Endothelial cell of umbilical vein (primary cell): ENCODE results near the gene CNTNAP2. TPM values are rescaled to one million over a fixed set of nuclear protein-coding genes. Genes with fewer than 3 reads are reported as not detected.

ENCODE experiments used
- BruUV-seq: library from RNA; stranded (reverse); fragments of 400-500 nt; replicated peaks from 2 replicates; lab custom pipeline; 2021; lab: Mats Ljungman, UMichigan
- CTCF ChIA-PET: fragments of 300-600, 350-600 bp; sonication (Branson Sonifier 250); formaldehyde crosslinking; loops from one replicate; lab custom pipeline; 2021; ENCODE audit warnings: antibody characterized with exemption, inconsistent platforms; lab: Charles Lee
- POLR2A ChIA-PET: fragments of 300-600, 350-600 bp; sonication (Branson Sonifier 250); formaldehyde crosslinking; loops from one replicate; lab custom pipeline; 2021; ENCODE audit warnings: antibody characterized with exemption, inconsistent platforms; lab: Charles Lee
- DNase-seq: peaks from one replicate; pipeline ENCODE4 v3.0.0-alpha.2; 2011; ENCODE audit warnings: low read depth, low spot score
- FAIRE-seq: peaks from 2 replicates; lab custom pipeline; 2011; peaks lifted over from hg19 to GRCh38; lab: Jason Lieb, UNC
- H2AFZ ChIP-seq: 2 replicates; pipeline ENCODE4 v1.6.0; 2012; ENCODE audit warnings: low read depth, low read length, control low read depth, inconsistent platforms
- H3K27ac ChIP-seq: 2 replicates; pipeline ENCODE4 v1.5.1; 2011; ENCODE audit warnings: low read depth, mild to moderate bottlenecking, control low read depth, low read length, moderate library complexity; ENCODE audit not compliant: insufficient read depth
- H3K27me3 ChIP-seq, 2 experiments: 2 replicates each; pipeline versions ENCODE4 v1.6.0 to v1.6.1; 2011; ENCODE audit warnings: low read length in 2 of 2, mixed read lengths in 1 of 2; ENCODE audit not compliant: control insufficient read depth in 2 of 2, insufficient read depth in 2 of 2
- H3K36me3 ChIP-seq, 2 experiments: 2 replicates in 1 of 2; 3 replicates in 1 of 2; pipeline ENCODE4 v1.5.1; 2011; ENCODE audit warnings: low read length in 2 of 2, mild to moderate bottlenecking in 1 of 2, moderate library complexity in 1 of 2; ENCODE audit not compliant: control insufficient read depth in 2 of 2, insufficient read depth in 2 of 2; ENCODE audit errors: extremely low read depth in 1 of 2
- H3K4me1 ChIP-seq: 3 replicates; pipeline ENCODE4 v1.5.1; 2011; ENCODE audit warnings: mild to moderate bottlenecking, low read length; ENCODE audit not compliant: control insufficient read depth, insufficient read depth; ENCODE audit errors: extremely low read depth
- H3K4me2 ChIP-seq: 2 replicates; pipeline ENCODE4 v1.6.1; 2011; ENCODE audit warnings: low read length, control low read depth, mixed read lengths; ENCODE audit not compliant: insufficient read depth
- H3K4me3 ChIP-seq, 3 experiments: fragments of 200-600 bp in 1 of 3; sonication (generic), shearing (Covaris generic) in 1 of 3; replicated peaks in 1 of 3; 2 replicates each; pipeline ENCODE4 v1.5.1; 2011 to 2016; ENCODE audit warnings: control low read depth in 3 of 3, low read length in 3 of 3, mild to moderate bottlenecking in 2 of 3, inconsistent platforms in 1 of 3, low read depth in 1 of 3, moderate library complexity in 1 of 3; ENCODE audit not compliant: insufficient read depth in 1 of 3
- H3K79me2 ChIP-seq: 2 replicates; pipeline ENCODE4 v1.6.0; 2012; ENCODE audit warnings: low read length, inconsistent platforms; ENCODE audit not compliant: control insufficient read depth, insufficient read depth
- H3K9ac ChIP-seq: replicated peaks from 2 replicates; pipeline ENCODE3; 2011; ENCODE audit warnings: low read length, control low read depth; ENCODE audit not compliant: insufficient read depth; ENCODE audit errors: extremely low read depth
- H3K9me1 ChIP-seq: replicated peaks from 3 replicates; pipeline ENCODE4 v1.6.0; 2011; ENCODE audit warnings: mild to moderate bottlenecking, low read length; ENCODE audit not compliant: control insufficient read depth, insufficient read depth; ENCODE audit errors: extremely low read depth
- H3K9me3 ChIP-seq: replicated peaks from 2 replicates; pipeline ENCODE4 v1.5.1; 2012; ENCODE audit warnings: low read length, inconsistent platforms; ENCODE audit not compliant: control insufficient read depth, insufficient read depth
- H4K20me1 ChIP-seq: replicated peaks from 2 replicates; pipeline ENCODE3; 2011; ENCODE audit warnings: mild to moderate bottlenecking, low read length; ENCODE audit not compliant: control insufficient read depth, insufficient read depth; ENCODE audit errors: extremely low read depth
- EZH2 ChIP-seq: IDR thresholded peaks from 2 replicates; pipeline ENCODE4 v1.6.1; 2012; ENCODE audit warnings: borderline replicate concordance, low read depth, mild to moderate bottlenecking, moderate library complexity, low read length, inconsistent platforms; ENCODE audit not compliant: severe bottlenecking
- FOS ChIP-seq: IDR thresholded peaks from 2 replicates; pipeline ENCODE4 v1.6.1; 2011; ENCODE audit warnings: mild to moderate bottlenecking, low read length, moderate library complexity, borderline replicate concordance; ENCODE audit not compliant: insufficient read depth
- GATA2 ChIP-seq: IDR thresholded peaks from 2 replicates; pipeline ENCODE4 v1.7.0; 2011; ENCODE audit warnings: low read depth, mild to moderate bottlenecking, moderate library complexity, mixed read lengths, low read length; ENCODE audit not compliant: insufficient read length, insufficient read depth
- JUN ChIP-seq: IDR thresholded peaks from 2 replicates; pipeline ENCODE4 v1.6.1; 2011; ENCODE audit warnings: borderline replicate concordance, low read depth; ENCODE audit not compliant: insufficient read length, insufficient read depth
- MAX ChIP-seq: IDR thresholded peaks from 2 replicates; pipeline ENCODE4 v1.6.1; 2011; ENCODE audit not compliant: insufficient read depth, insufficient read length
- MYC ChIP-seq: IDR thresholded peaks from one replicate; pipeline ENCODE4 v1.6.1; 2011; ENCODE audit warnings: mild to moderate bottlenecking, low read depth, low read length
- POLR2A ChIP-seq: IDR thresholded peaks from 2 replicates; pipeline ENCODE4 v1.6.1; 2012; ENCODE audit warnings: low read depth, mild to moderate bottlenecking, control low read depth, low read length
- POLR2AphosphoS5 ChIP-seq: IDR thresholded peaks from 2 replicates; pipeline ENCODE4 v1.6.1; 2012; ENCODE audit warnings: low read depth, mild to moderate bottlenecking, control low read depth, low read length, moderate library complexity; ENCODE audit not compliant: insufficient read depth
- dilution Hi-C: fragments of 300-500 bp; cut with MboI; formaldehyde crosslinking; loops from one replicate; pipeline ENCODE4 v1.15.0; 2019; ENCODE audit warnings: low sequenced_read_pairs; ENCODE audit not compliant: extremely low pct_ligation_motif_present
- intact Hi-C: fragments of 100-400 bp; cut with micrococcal nuclease; formaldehyde crosslinking; loops from one replicate; pipeline ENCODE4 v1.10.0; 2022
- polyA plus RNA-seq, 4 experiments: library from polyadenylated mRNA; depleted of rRNA in 3 of 4; stranded (reverse) in 3 of 4; unstranded in 1 of 4; fragments of >200 nt; gene quantifications; 2 replicates each; pipeline versions ENCODE4 v1.2.1 to v1.2.3, GENCODE V29; 2011 to 2012; ENCODE audit warnings: missing spikeins in 1 of 4
- total RNA-seq: library from RNA; stranded (reverse); gene quantifications from 2 replicates; pipeline ENCODE4 v1.2.3, GENCODE V29; 2021
- TF ChIP-seq, protein P1 (sequence below), 2 donors: IDR thresholded peaks; 1 replicate in 1 of 2; 2 replicates in 1 of 2; pipeline ENCODE4 v1.5.1; 2011; ENCODE audit warnings: low read length in 2 of 2, mild to moderate bottlenecking in 2 of 2, moderate library complexity in 2 of 2, control low read depth in 1 of 2, inconsistent platforms in 1 of 2, low read depth in 1 of 2; ENCODE audit not compliant: insufficient read depth in 1 of 2; ENCODE audit errors: extremely low read depth in 1 of 2

Gene CNTNAP2
- total and polyA plus RNA-seq, 2 donors (not counting 3 experiments of a cell fraction or from before 2014, with no cell fraction given): not detected

GRCh38 chr7:146129997-146130396 lies 13.4 kb downstream of the CNTNAP2 start:
- Histone ChIP-seq H3K9me1 (no peaks in the 10 kb centered on the region), H3K4me2 (no peak overlapping the region), H3K4me3 (no peak overlapping the region), H3K36me3 (no peaks in the 10 kb centered on the region), H3K9me3 (no peaks in the 10 kb centered on the region), H4K20me1 (no peaks in the 10 kb centered on the region), H3K4me1 (no peaks in the 10 kb centered on the region), H3K9ac (no peak overlapping the region), H2AFZ (no peak overlapping the region), H3K79me2 (no peaks in the 10 kb centered on the region), H3K27me3 (no peaks in the 10 kb centered on the region), H3K27ac (no peak overlapping the region)
- BruUV-seq: no TSS peak
- dilution Hi-C loops: no loop called here
- FAIRE-seq (no peak), DNase-seq (no peak)
- TF ChIP-seq MAX: no peak
- TF ChIP-seq MYC: no peak
- no peak for TF ChIP-seq FOS
- no peak for TF ChIP-seq GATA2
- TF ChIP-seq EZH2: no peak
- no peak for TF ChIP-seq JUN
- TF ChIP-seq POLR2A: no peak
- no peak for TF ChIP-seq POLR2AphosphoS5
- TF ChIP-seq, protein P1, sequence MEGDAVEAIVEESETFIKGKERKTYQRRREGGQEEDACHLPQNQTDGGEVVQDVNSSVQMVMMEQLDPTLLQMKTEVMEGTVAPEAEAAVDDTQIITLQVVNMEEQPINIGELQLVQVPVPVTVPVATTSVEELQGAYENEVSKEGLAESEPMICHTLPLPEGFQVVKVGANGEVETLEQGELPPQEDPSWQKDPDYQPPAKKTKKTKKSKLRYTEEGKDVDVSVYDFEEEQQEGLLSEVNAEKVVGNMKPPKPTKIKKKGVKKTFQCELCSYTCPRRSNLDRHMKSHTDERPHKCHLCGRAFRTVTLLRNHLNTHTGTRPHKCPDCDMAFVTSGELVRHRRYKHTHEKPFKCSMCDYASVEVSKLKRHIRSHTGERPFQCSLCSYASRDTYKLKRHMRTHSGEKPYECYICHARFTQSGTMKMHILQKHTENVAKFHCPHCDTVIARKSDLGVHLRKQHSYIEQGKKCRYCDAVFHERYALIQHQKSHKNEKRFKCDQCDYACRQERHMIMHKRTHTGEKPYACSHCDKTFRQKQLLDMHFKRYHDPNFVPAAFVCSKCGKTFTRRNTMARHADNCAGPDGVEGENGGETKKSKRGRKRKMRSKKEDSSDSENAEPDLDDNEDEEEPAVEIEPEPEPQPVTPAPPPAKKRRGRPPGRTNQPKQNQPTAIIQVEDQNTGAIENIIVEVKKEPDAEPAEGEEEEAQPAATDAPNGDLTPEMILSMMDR (IDR thresholded peaks at IDR 0.05; ENCODE audit: extremely low read depth in 1 of 2, insufficient read depth in 1 of 2, low read depth in 1 of 2, low read length in 2 of 2): no peak
- intact Hi-C loops: no loop called here
- ChIA-PET POLR2A (no interaction called here), CTCF (no interaction called here)
